Stimulated activated naive CD8-positive, alpha-beta T cell treated with anti-CD3 and anti-CD28 coated beads, Interleukin-15, Interleukin-2, amounts not matched to agents 100 U/mL and 50 U/mL, for 24 hours (primary cell): ENCODE results near the gene CPLX1.

Source experiments
- ATAC-seq: fragments of 150-1000 bp; cut with Tn5 transposase; one replicate; pipeline ENCODE4 v1.10.0; 2021
- DNase-seq: peaks from one replicate; pipeline ENCODE4 v3.0.0; 2021

CPLX1 gene

DNA sequence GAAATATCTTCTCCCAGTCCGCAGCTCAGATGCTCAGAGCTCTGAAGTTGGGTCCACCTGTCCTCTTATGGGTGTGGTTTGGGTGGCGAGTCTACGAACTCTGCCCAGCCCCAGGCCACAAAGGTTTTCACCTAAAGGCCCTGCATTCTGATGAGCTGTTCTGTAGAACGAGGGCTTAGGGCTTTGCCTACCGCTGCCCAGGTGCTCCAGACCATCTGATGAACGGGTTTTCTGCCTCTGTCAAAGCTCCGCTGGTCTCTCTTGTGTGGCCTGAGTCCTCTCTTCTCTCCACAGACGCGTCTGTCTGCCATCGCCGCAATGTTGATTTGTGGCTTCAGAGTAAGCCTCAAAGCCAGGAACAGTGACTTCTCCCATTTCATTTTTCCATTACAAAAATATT is 28.4 kb upstream of the CPLX1 start:
- DNase-seq (no peak), ATAC-seq (no peak)

DNA sequence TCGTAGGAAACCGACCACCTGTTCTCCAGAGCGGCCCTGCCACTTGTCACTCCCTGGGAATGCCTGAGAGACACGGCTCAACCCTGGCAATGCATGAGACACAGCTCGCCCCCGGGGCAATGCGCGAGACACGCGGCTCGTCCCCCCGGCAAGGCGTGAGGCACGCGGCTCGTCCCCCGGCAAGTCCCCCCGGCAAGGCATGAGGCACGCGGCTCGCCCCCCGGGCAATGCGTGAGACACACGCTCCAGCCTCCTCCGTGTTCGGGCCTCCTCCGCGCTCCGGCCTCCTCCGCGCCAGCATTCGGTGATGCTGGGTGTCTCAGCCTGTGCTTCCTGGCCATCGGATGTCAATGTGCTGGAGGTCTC is 27.5 kb upstream of the CPLX1 start:
- DNase-seq (no peak), ATAC-seq (no peak)

DNA sequence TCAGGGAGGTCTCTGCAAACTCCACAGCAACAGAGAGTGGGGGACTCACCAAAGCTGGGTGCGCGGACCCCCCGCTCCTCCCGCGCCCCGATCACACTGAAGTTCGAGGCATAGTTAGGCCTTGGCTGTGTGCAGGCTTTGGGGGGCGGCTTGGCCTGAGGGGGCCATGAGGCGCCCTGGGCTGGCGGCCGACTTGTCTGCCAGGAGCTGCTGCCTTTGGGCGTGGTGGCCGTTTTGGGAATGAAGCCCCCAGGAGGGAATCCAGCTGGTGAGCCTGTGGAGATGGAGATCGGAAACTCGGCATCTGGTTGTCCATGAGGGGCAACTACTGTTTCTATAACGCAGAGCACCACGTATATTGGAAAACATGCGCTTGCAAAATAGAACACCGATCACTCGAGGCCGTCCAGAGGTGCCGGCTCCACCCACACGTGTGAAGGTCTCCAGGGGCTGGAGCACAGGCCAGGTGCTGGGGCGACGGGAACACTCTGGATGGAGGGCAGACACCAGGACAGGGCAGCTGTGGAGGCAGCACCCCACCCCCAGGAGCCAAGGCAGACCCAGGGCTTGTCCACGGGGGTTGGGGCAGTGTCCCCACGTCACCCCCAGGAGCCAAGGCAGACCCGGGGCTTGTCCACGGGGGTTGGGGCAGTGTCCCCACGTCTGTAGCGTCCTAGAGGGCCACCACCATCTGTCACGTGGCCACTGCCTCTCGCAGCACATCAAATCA is 25.9 kb upstream of the CPLX1 start:
- DNase-seq (no peak), ATAC-seq (no peak)

- DNase-seq (no peak), ATAC-seq (no peak)
Observed at GRCh38 chr4:850323-850945, 24.5 kb upstream of the CPLX1 start.

GRCh38 chr4:849478-850175 is 23.7 kb upstream of the CPLX1 start:
- no peak for DNase-seq
- no peak for ATAC-seq

- ATAC-seq, result no peak
- DNase-seq, result no peak
Observed at GRCh38 chr4:848803-849477, 23.0 kb upstream of the CPLX1 start.

GRCh38 chr4:848307-848691 is 22.4 kb upstream of the CPLX1 start:
- ATAC-seq, result no peak
- no peak for DNase-seq

DNA sequence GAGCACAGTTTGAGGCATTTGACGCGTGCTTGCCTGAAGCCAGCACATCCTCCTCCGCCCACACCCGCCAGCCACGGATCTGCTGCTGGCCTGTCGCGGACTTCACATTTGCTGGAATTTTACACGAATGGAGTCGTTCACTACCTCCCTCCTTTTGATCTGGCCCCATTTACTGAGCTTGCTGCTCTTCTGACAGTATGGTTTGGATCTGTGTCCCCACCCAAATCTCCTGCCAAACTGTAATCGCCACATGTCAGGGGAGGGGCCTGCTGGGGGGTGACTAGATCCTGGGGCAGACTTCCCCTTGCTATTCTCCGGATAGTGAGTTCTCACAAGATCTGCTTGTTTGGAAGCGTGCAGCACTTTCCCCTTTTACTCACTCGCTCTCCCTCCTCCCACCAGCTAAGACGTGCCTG is 19.9 kb upstream of the CPLX1 start:
- ATAC-seq, result no peak
- no peak for DNase-seq

GRCh38 chr4:845233-845835 is 19.4 kb upstream of the CPLX1 start:
- no peak for ATAC-seq
- DNase-seq, result no peak

- ATAC-seq (no peak), DNase-seq (no peak)
Observed at GRCh38 chr4:844752-845232, 18.9 kb upstream of the CPLX1 start.

DNA sequence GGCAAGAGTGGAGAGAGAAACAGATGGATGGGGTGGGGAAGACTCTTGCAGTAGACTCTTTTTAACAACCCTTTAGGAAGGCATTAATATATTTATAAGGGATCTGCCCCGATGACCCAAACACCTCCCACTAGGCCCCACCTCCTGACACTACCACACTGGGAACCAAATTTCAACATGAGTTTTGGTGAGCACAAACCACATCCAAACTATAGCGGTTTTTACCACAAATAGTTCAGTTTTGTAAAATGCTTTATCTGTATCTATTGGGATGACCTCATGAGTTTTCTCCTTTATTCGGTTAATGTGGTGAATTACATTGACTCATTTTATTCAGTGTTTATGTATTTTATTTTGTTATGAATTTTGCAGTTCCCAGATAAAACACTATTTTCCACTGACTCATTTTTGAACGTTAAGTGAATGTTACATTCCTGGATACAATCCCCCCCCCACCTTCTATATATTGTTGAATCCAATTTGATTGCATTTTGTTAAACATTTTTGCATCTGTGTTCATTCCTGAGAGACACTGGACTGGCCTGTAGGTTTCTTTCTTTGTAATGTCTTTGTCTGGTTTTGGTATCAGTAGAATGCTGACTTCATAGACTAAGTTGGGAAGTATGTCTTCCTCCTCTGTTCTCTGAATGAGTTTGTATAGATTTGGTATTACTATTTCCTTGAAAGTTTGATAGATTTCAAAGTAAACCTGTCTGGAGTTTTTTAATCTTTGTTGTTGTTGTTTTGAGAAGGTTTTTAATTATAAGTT is 13.9 kb upstream of the CPLX1 start:
- ATAC-seq (peak; percentile 63), DNase-seq (no peak)

DNA sequence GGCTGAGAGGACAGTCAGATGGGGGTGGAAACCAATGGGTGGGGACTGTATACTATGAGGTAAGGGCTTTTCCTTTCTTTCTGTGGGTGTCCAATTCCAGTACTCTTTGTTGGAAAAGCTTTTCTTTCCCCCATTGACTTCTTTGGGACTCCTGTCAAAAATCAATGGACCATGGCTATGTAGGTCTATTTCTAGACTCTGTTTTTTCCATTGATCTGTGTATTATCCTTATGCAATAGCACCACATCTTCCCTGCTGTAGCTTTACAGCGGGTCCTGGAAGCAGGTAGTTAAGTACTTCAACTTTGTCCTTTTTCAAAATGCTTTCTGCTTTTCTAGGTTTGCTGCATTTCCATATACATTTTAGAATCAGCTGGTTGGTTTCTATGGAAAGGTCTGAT is 11.8 kb upstream of the CPLX1 start:
- ATAC-seq (no peak), DNase-seq (no peak)

DNA sequence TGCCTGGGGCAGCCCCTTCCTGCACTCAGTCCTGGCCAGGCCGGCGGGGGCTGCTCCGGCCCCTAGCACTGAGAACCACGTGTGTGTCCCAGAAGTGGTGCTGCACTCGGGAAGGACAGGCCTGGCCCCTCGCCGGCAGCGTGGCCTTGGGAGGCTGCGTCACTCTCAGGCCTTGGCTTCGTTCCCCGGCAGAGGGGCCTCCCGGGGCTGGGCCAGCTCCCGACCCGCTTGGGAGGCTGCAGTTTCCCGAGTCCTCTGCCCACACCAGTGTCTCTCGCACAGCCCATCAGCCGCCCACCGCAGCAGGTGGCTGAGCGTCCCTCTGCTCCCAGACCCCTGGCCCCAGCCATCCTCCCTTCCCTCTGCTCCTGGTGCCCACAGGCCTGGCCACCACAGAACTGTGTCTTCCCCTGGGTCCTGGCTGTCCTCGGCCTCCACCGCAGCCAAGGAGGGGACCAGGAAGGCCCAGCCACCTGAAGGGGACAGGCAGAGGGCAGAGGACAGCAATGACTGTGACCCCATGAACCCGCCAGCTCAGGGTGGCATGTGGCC is 10.9 kb upstream of the CPLX1 start:
- ATAC-seq (no peak), DNase-seq (no peak)

GRCh38 chr4:836003-836511 is 10.1 kb upstream of the CPLX1 start:
- no peak for DNase-seq
- ATAC-seq, result no peak

DNA sequence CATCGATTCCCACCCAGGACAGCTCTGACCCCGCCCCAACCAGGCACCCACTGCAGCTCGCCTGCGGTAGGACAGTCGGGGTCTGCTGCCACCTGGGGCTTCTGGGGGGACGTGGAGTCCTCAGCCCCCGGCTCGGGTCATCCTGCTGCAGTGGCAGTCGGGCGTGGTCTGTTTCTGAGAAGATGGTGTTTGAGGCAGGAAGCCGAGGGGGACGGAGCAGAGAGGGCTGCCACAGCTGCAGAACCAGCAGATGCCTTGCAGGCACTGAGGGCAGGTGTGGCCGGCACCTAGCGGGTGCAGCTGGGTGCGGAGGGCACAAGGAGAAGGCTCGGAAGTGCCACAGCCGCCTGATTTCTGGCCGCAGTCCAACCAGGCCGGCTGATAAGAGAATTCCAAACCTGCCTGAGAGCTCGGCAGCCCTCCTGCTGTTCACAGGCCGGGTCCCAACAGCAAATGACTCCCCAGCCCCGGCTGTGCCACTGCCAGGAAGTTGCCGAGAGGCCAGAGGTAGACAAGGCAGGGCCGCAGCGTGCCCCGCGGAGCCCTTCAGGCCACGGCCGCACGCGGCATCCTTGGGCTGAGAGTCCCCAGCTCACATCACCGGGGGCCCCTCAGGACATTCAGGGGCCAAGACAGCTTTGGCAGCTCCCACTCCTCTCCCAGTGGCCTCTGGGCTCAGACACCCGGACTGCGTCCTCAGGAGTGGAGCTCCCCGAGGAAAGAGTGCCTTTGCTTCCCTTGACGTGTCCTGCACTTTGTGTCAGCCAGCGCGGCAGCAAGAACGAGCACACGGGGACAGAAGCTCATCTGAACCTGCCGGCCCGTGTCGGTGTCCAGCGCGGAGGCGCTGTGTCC is 9.4 kb upstream of the CPLX1 start:
- DNase-seq (no peak), ATAC-seq (no peak)

DNA sequence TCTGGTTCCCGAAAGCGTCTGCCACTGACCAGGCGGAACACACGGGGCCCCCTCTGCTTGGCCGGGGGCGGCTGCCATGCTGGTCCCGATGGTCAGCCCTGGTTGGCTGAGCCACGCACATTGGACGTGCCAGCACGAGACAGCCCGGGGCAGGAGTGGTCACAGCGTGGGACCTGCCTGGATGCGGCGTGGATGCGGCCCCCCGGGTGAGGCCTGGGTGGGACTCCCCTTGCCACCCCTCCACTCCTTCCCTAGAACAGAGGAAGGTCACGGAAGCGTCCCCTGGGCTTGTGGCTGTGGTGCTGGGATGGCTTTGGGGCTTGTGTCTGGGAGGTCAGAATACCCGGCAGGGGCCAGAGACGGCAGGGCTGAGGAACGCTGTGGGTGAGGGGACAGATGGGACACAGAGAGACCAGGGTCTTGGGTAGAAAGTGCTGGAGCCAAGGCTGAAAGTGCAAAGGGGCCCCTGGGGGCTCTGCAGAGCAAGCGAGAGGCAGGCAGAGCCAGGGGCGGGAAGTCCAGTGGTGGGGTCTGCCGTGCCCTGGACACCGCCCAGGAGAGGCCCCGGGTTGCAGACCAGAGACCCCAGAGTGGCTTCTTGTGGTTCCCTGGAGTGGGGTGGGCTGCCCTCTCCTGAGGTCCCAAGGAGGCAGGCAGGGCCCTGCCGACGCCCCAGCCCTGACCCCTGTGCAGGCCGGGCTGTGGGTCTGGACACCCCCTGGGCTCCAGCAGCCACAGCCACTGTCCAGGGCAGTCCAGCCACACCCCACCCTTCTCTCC is 8.6 kb upstream of the CPLX1 start:
- no peak for ATAC-seq
- no peak for DNase-seq

DNA sequence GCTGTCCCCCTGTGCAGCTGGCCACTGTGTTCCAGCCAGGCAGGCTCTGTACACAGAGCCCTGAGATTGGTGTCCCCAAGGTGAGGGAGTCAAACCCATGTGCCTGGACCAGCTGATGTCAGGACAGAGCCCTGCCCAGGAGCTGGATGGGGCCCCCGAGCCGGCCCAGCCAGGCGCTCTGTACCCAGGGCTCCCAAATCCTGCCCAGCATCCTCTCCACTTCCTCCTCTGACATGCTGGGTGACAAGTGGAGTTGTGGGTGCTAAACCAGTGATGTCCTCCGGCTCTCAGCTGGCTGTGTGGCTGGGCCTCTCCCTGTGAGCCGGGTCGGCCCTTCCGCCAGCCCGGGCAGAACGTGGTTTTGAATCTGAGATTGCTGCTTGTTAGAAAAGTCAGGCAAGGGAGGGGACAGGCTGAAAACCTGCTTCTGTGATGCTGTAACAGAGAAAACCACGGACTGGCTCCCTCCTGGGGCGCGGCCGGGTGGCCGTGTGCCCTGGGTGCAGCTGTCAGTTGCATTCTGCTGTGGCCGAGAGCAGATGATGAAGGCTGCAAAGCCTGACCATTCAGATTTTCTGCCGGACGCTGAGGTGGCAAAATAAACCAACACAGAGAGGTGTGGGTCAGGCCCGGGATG is 7.9 kb upstream of the CPLX1 start:
- no peak for DNase-seq
- ATAC-seq, result no peak

DNA sequence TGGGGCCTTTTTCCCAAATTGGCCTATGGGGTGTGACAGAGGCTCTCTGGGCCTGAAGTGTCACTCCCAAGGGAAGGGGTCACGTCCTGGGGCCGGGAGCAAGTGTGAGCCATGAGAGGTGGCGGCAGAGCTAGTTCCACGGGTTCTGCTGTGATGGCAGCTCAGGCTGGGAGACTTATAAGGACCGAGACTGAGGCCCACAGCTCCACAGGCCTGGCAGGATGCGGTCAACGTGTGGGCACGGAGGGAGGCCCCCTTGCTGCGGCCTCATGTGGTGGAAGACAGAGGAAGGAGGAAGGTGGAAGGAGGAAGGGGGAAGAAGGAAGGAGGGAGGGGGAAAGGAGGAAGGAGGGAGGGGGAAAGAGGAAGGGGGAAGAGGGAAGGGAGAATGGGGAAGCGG is 7.2 kb upstream of the CPLX1 start:
- peak; percentile 41 for ATAC-seq

GRCh38 chr4:832536-832935 is 6.6 kb upstream of the CPLX1 start:
- DNase-seq, result no peak
- no peak for ATAC-seq

More for the DNA sequence above, 7.2 kb upstream of the CPLX1 start:
- peak; percentile 60 for DNase-seq
